ENCODE results near the gene MOCOS.

DNA sequence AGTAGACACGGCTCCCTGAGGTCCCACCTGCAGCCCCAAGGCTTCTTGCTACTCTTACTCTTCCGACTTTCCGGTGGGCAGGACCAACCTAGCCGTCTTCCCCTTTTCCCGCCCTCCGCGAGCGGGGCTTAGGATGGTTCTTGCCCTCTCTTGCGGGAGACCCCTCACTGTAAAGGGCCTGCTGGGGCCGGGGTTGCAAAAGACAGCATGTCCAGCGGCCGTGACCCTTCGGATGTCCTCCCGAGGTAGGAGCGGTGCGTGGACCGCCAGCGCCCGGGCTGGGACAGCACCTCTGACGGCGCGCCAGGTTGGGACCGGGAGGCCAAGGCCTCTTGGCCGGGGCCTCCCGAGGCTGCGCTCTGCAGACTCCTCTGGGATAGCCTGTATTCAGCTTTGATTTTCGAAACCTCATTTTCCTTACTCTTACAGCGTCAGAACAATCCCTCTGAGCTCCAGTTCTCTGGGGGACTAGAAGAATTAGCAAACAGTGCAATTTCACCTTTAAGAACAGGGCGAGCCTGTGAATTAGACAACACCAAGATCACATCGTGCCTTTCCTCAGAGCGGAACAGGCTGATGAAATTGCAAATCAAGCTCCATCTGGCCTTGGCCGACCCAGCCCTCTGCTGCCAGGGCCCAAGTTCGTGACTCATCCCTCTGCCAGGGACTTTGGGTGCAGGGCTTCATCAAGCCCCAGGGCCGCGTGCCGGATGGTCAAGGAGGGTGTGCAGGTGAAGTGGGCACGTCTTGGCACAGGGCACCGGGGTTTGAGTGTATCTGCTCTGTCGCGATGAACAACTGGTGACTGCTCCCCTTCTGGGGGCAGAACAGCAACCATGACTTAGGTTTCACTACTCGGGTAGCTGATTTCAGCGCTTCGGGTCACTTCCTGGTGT is 777 bp downstream of the MOCOS start:
- TF ChIP-seq, protein P1, sequence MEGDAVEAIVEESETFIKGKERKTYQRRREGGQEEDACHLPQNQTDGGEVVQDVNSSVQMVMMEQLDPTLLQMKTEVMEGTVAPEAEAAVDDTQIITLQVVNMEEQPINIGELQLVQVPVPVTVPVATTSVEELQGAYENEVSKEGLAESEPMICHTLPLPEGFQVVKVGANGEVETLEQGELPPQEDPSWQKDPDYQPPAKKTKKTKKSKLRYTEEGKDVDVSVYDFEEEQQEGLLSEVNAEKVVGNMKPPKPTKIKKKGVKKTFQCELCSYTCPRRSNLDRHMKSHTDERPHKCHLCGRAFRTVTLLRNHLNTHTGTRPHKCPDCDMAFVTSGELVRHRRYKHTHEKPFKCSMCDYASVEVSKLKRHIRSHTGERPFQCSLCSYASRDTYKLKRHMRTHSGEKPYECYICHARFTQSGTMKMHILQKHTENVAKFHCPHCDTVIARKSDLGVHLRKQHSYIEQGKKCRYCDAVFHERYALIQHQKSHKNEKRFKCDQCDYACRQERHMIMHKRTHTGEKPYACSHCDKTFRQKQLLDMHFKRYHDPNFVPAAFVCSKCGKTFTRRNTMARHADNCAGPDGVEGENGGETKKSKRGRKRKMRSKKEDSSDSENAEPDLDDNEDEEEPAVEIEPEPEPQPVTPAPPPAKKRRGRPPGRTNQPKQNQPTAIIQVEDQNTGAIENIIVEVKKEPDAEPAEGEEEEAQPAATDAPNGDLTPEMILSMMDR (IDR thresholded peaks at IDR 0.05) = no peak
- no peak for TF ChIP-seq EZH2 (IDR thresholded peaks at IDR 0.05; ENCODE audit: borderline replicate concordance, insufficient read depth, low read depth, low read length, poor library complexity, severe bottlenecking)
